NCI-H1436 (cell line): ENCODE data around the gene POFUT1.
"Not testable (repeated sequence)": the region's sequence is repeated elsewhere in the genome, so short reads cannot be mapped to it uniquely, and the experiment has no call there.

Experiments
- DNase-seq: peaks from one replicate; lab custom pipeline; 2025; lab: John Stamatoyannopoulos, UW

Gene POFUT1

GRCh38 chr20:32207626-32208498, at the start of gene POFUT1, which contains the start of gene PLAGL2:
POFUT1 (plus strand) TSS chr20:32207880; CDS start chr20:32207942, 62 bp downstream.
PLAGL2 (minus strand) TSS chr20:32207743; CDS start chr20:32202178, 5,565 bp downstream.
- DNase-seq: peak; percentile 82

- DNase-seq: no peak
Observed at GRCh38 chr20:32158351-32158750, 49.3 kb upstream of the POFUT1 start.

DNA sequence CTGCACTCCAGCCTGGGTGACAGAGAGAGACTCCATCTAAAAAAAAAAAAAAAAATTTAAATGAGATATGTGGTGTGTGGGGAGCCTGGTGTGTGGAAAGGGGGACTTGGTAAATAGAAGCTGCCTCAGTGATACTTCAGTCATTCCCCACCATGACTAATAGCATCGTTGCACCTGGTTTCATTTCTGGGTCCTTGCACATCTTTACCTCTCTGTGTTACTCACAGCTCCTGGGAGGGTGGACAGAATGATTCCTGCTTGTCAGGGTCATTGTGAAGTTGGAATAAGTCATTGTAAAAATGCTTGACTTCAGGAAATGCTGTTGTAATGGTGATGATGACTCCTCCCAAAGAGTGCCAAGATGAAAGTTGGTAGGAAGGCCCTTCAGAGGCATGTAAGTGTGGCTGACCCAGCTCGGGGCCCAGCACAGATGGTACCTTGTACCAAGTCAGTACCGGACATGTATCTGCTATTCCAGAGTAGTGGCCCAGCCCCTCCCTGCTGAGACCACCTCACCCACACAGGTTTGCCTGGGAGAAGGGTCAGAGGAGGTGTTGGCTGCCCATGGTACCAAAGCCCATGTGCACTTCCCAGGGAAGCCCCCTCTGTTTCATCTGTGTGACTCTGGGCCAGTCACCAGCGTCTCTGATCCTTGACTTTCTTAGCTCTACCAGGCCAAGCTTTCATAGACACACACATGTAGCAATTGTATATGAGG, 48.6 kb upstream of the POFUT1 start:
- no peak for DNase-seq

GRCh38 chr20:32159766-32160221, 47.9 kb upstream of the POFUT1 start:
- DNase-seq: no peak

- no peak for DNase-seq
Observed at GRCh38 chr20:32160341-32160740, 47.3 kb upstream of the POFUT1 start.

DNA sequence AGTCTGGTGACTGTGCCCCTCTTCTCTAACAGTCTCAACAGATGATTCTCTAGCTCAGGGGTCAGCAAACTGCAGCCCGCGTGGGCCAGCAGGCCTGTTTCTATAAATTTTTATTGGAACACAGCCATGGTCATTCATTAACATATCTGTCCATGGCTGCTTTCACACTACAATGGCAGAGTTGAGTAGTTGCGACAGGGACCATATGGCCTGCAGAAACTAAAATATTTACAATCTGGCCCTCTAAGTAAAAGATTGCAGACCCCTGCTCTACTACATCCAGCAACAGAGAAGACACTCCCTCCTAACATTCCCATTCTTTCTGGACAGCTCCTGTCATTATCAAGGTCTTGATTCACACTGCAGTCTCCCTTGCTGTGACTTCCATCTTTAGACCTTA, 45.3 kb upstream of the POFUT1 start:
- no peak for DNase-seq

GRCh38 chr20:32163951-32164350, 43.7 kb upstream of the POFUT1 start:
- no peak for DNase-seq

GRCh38 chr20:32164984-32165735, 42.5 kb upstream of the POFUT1 start:
- DNase-seq: no peak

- no peak for DNase-seq
Observed at GRCh38 chr20:32165836-32166545, 41.7 kb upstream of the POFUT1 start.

DNA sequence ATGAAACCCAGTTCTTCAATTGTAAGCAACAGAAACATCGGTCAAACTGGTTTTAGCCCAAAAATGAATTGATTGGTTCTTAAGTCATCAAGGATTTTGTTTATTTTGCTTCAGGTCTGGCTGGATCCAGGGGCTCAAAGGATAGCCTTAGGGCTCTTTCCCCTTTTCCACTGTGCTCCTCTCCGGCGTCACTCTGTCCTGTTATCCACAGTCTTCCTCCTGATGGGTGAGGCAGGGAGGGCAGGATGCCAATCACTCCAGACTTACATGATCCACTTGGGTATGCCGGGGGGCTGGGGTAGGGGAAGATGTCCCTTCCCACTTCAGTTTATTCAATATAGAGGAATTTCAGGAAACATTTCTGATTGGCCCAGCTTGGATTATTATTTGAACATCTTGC, 40.1 kb upstream of the POFUT1 start:
- DNase-seq: no peak

GRCh38 chr20:32168184-32168910, 39.3 kb upstream of the POFUT1 start:
- no peak for DNase-seq

DNA sequence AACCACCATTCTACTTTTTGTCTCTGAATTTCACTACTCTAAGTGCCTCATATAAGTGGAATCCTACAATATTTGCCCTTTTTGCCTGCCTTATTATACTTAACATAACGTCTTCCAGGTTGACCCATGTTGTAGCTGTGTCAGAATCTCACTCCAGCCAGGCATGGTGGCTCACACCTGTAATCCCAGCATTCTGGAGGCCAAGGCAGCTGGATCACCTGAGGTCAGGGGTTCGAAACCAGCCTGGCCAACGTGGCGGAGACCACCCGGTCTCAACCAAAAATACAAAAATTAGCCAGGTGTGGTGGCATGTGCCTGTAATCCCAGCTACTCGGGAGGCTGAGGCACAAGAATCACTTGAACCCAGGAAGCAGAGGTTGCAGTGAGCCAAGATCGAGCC, 30.0 kb upstream of the POFUT1 start:
- not testable (repeated sequence) for DNase-seq

DNA sequence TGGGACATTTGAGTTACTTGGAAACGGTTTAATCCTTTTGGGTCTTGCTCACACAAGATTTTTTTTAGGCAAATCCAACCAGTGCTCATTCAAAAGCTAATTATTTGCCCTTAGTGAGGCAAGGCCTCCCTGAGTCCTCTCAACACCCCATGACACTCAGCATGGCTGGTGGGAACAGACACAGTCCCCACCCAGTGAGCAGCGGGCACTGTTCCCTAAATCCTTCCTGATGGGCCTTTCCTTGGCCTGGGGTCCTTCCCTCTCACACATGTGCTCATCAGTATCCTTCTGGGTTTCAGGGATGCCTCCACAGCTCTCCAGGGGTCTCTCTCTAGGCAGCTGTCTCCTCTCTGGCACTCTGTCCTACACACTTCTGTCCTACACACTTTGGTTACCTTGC, 28.2 kb upstream of the POFUT1 start:
- DNase-seq: no peak

GRCh38 chr20:32179934-32180333, 27.7 kb upstream of the POFUT1 start:
- DNase-seq: no peak

GRCh38 chr20:32181606-32182005, 26.1 kb upstream of the POFUT1 start:
- no peak for DNase-seq

DNA sequence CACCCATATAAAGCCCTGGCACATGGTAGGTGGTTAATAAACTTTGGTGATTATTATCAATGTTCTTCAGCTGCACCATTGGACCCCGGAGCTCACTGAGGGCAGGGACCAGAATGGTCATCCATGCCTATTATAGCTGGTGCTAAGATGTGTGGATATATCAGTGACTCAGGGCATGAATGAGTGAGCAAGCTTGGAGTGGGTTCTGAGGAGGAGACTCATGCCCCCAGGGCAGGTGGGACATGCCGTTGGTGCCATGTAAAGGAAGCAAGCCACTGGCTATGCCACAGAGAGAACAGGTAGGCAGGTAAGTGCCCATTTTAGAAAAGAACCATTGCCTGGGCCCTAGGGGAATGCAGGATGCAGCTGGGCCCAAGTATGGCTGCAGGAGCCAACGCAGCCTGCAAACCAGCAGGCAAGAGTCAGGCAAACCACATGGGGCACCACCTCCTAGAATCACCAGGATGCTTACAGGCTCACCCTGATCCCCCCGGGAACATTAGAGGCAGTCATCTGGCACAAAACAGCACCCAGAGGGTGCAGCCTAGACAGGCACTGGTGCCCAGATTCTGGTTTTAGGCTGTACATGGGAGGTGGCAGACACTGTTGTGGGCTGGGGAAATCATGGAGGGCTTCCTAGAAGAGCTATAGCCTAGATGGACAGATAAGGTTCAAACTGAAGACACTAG, 23.6 kb upstream of the POFUT1 start:
- DNase-seq: no peak

DNA sequence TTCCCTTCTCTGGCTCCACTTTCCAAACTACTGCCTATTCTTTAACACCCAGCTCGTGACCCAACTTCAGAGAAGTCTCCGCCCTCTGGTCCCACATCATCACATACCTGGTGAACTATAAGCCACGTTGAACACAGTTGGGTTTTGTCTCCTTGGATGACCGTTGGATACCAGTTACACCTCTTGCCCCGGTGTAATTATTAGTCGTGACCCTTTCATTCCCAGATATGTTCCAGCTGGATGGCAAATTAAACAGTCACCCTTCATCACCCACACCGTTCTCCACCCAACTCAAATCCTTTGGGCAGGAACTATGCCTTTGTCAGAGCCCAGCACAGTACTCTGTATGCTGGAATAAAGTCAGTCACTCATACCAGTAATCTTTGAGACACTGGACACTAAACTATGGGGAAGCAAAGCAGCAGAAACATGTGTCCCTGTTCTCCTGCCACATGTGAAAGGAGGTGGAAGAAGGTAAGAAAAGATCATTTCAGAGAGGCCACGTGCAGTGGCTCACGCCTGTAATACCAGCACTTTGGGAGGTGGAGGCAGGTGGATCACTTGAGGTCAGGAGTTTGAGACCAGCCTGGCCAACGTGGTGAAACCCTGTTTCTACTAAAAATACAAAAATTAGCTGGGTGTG, 22.6 kb upstream of the POFUT1 start:
- no peak for DNase-seq

GRCh38 chr20:32186506-32186905, 21.2 kb upstream of the POFUT1 start:
- DNase-seq: no peak

DNA sequence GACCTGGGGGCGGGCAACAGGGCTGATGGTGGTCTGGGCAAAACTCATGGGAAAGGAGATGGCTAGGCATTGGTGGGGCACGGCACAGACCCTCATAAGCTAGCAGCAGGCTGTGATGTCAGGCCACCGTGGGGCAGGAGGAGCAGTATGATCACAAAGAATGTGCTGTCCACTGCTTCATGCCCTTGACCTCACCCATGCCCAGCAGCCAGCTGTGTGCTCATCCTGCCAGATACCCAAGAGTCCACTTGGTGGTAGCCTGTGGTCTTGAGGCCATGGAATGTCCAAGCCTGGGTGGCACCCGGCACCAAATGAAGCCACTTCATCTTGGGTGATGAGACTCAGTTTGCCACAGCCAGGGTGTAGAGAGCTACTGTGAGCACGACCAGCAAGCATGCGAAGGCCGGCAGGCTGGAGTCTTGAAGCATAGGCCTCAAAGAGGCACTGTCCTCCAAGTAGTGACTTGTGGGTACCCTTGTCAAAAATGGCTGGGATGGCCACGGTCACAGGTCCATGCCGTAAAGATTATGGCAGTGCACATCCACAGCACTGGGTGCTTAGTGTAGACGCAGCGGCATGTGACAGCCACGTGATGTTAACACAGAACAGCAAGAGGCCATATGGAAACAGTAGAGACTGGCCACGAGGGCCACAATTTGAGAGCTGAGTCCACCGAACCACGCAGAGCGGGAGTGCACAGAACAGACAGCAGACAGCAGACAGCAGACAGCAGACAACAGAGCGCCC, 19.1 kb upstream of the POFUT1 start:
- DNase-seq: no peak
